HG02759 (cell line): ENCODE data around the gene TRDN.

Experiments
- ATAC-seq: cut with Tn5 transposase; IDR thresholded peaks from one replicate; pipeline ENCODE4 v1.9.1; 2021; ENCODE audit warnings: mild to moderate bottlenecking, moderate library complexity; ENCODE audit not compliant: unreplicated experiment

The TRDN gene

GRCh38 chr6:123418071-123418470 lies 218.7 kb downstream of the TRDN start:
- ATAC-seq: no peak

GRCh38 chr6:123417535-123417934 lies 219.2 kb downstream of the TRDN start:
- no peak for ATAC-seq

GRCh38 chr6:123415844-123416468 lies 220.8 kb downstream of the TRDN start:
- peak; percentile 93 for ATAC-seq

GRCh38 chr6:123404975-123405374 lies 231.8 kb downstream of the TRDN start:
- no peak for ATAC-seq

DNA sequence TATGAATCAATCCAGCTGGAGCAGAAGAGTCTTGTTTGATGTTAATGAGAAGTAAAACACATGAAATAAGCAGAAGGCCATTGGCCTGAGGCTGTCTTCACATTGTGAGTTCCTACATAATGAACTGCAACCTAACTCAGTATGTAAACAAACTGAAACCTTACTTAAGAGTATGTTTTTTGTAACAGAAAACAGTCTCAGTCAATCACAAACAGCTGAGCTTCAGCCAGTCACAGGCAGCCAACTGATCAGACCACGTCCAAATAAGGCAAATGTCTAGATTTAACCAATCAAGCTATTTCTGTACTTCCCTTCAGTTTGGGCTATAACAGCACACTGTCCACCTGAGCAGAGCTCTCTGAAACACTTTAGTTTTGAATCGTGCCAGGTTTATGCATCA lies 234.7 kb downstream of the TRDN start:
- ATAC-seq: peak; percentile 92

DNA sequence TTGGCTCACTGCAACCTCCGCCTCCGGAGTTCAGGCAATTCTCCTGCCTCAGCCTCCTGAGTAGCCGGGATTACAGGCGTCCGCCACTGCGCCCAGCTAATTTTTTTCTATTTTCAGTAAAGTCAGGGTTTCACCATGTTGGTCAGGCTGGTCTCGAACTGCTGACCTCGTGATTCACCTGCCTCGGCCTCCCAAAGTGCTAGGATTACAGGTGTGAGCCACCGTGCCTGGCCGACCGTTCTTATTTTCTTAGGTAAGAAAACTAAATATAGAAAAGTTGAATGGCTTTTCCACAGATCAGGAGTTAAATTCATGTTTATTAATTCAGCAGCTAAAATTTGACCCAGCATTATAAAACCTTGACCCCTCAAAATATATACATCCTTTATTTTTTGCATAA lies 238.7 kb downstream of the TRDN start:
- ATAC-seq: no peak

DNA sequence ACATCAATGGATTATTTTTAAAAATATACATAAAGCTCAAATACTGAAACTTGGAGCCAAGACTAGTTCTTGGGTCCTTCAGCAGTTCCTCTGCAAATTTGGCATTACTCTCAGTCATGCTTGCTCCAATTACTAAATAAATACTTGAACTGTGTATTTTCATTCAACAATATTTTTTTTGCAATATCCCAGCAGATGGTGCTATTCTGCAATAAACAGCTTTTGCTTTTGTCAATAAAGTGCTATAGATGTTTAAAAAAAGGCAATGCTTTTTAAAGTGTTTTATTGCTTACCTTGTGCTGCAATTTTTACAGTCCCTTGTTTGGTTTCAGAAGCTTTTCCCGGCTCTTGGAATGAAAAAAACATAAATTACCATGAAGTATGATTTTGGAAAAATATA lies 243.4 kb downstream of the TRDN start:
- ATAC-seq: no peak

DNA sequence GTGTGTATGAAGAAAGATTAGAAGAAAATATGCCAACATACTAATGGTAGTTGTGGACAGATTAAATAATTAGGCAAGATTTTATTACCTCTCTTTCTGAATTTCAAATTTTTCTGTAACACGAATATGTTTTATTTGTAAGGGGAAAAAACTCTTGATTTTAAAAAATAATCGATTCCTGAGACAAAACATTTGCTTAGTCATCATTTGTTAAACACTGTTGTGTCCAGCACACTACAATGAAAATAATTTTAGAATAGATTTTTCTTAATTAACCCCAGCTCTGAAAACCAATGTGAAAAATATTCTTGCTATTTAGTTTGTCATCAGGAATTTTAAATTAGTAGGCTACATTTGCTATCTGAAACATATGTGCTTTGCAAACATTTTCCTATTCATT lies 253.0 kb downstream of the TRDN start:
- no peak for ATAC-seq

DNA sequence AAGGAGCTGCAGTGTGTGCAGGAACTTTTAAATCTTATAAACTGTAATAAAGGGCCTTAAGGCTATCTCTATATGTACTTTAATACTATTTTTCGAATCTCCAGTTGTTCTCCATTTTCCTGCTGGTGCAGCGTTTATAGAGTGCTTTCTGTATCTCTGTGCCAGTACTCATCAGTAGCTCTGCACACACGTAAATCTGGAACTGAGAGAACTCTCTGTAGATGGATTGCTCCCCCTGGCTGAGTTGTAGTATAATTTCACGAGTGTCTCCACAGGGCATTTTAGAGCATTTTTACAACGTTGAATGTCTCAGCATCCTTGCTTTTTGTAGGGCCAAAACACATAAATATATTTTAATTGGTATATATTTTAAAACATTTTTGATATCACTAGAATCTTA lies 256.5 kb downstream of the TRDN start:
- no peak for ATAC-seq

- ATAC-seq: no peak
These were observed 264.0 kb downstream of the TRDN start for GRCh38 chr6:123372737-123373136.

GRCh38 chr6:123363912-123364311 lies 272.8 kb downstream of the TRDN start:
- no peak for ATAC-seq

DNA sequence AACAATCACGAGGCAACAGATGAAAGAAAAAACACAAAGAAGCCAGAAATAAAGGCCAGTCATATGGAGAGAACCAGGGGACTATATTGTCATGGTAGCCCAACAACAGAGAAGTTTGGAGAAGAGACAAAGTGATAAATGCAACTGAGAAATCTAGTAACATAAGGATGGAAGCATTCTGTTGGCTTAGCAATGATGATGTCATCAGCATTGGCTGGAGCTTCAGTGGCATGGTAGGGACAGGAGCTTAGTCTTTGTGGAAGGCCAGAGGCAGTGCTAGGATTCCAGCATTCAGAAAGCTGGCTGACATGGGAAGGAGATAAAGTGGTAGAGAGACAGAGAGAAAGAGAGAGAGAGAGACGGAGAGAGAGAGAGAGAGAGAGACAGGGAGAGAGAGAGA lies 276.4 kb downstream of the TRDN start:
- ATAC-seq: no peak

DNA sequence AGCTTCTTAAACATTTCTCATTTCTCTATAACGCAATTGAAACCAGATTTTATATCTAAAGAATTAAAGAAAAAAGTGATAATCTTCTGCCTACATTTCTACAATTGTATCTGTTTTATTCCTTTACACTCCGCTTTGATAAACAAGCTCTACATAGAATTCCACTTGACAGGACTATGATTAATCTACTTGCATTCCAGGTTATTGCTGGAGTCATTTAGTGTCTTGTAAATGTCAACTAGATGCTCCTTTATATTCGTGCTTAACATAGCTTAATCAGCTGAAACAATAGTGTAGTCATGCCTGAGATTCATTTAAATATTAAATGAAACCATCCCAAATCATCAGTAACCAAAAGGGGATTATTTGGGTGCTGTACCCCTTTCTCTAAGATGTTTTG lies 284.0 kb downstream of the TRDN start:
- ATAC-seq: no peak

GRCh38 chr6:123352279-123352678 lies 284.5 kb downstream of the TRDN start:
- ATAC-seq: no peak

DNA sequence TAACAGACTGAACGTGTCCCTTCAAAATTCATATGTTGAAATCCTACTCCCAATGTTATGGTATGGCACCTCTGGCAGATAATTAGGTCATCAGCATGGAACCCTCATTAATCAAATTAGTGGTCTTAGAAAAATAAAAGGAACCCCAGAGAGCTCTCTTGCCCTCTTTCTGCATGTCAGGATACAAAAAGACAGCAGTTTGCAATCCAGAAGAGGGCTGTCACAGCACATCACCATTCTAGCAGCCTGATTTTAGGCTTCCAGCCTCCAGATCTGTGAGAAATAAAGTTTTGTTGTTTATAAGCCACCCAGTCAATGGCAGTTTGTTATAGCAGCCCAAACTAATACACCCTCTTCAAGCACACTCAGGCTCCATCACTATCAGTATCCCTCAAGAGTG lies 292.9 kb downstream of the TRDN start:
- no peak for ATAC-seq

GRCh38 chr6:123338394-123338793 lies 298.4 kb downstream of the TRDN start:
- no peak for ATAC-seq

DNA sequence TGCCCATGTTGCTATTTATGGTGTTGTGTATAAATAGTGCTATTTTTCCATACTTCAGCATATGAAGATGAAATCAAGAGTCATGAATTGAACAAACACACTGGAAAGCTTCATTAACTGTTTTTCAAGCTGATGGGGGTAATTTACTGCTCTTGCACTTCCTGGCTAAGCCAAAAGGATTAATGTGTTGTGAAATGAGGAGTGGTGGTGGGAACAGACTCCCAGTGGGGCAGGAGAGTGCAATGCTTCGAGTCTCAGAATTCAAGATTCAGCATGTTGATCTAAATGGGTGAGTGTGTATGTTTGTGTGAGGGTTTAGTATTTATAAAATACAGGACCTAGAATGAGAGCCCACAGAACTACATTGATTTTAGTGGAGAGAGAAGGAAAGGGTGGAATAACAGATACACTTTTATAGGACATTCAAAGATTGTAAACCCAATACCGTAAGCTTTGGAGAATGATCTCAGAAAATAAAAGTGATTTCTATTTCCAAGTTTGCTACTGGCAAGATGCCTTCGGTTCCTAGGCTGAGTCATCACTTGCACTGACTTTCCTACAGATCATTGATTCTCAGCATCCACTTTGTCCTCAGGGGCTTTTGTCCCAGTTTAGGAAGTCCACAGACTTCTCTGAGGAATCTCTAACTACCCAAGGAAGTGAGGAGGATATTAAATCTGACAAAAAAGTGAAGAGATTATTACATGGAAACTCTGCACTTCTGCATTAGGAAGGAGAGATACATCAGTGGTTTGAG lies 303.6 kb downstream of the TRDN start:
- no peak for ATAC-seq

GRCh38 chr6:123332070-123332469 lies 304.7 kb downstream of the TRDN start:
- no peak for ATAC-seq

DNA sequence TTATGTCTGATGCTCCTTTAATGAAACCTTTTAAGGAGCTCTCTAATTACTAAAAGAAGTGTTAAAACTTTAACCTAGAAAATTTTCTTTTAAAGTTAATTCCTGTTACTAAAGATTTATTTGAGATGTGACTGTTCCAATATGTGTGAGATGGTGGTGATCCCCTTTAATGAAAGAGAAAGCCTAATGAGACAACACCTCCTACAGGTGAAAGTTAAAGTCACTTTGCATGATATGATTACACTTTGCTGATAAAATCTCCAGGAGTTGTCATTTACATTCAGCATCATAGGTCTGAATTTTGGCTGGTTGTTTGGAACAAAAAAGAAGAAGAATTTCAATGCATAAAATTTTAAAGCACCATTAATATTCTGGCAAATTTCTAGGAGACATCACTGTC lies 307.4 kb downstream of the TRDN start:
- no peak for ATAC-seq

- ATAC-seq: no peak
These were observed 313.1 kb downstream of the TRDN start for GRCh38 chr6:123323452-123324329.

GRCh38 chr6:123321020-123321419 lies 315.7 kb downstream of the TRDN start:
- no peak for ATAC-seq
